Astrocyte (in vitro differentiated cells and primary cell): Measurements from ENCODE around the gene MAOB. TPM values are rescaled to one million over a fixed set of nuclear protein-coding genes. Genes with fewer than 3 reads are reported as not detected.

Experiments used
- DNase-seq: peaks from one replicate; pipeline ENCODE4 v3.0.0-alpha.2; 2010; ENCODE audit warnings: low read depth
- FAIRE-seq: peaks from 2 replicates; lab custom pipeline; 2011; peaks lifted over from hg19 to GRCh38; lab: Jason Lieb, UNC
- H2AFZ ChIP-seq: 2 replicates; pipeline ENCODE4 v1.6.0; 2012; ENCODE audit warnings: low read depth, low read length, inconsistent platforms
- H3K27ac ChIP-seq: 2 replicates; pipeline ENCODE4 v1.5.1; 2011; ENCODE audit warnings: low read depth, low read length, inconsistent platforms
- H3K27me3 ChIP-seq: 2 replicates; pipeline ENCODE4 v1.6.0; 2011; ENCODE audit warnings: low read length, inconsistent platforms; ENCODE audit not compliant: insufficient read depth
- H3K36me3 ChIP-seq: 2 replicates; pipeline ENCODE4 v1.5.1; 2011; ENCODE audit warnings: low read length, inconsistent platforms; ENCODE audit not compliant: insufficient read depth
- H3K4me1 ChIP-seq: 2 replicates; pipeline ENCODE4 v1.5.1; 2011; ENCODE audit warnings: low read length, inconsistent platforms; ENCODE audit not compliant: insufficient read depth
- H3K4me2 ChIP-seq: 2 replicates; pipeline ENCODE4 v1.6.0; 2012; ENCODE audit warnings: low read length, inconsistent platforms
- H3K4me3 ChIP-seq: 2 replicates; pipeline ENCODE4 v1.5.1; 2011; ENCODE audit warnings: low read depth, mild to moderate bottlenecking, low read length, inconsistent platforms; ENCODE audit not compliant: insufficient read depth
- H3K79me2 ChIP-seq: 2 replicates; pipeline ENCODE4 v1.6.0; 2012; ENCODE audit warnings: mild to moderate bottlenecking, low read length, inconsistent platforms; ENCODE audit not compliant: insufficient read depth
- H3K9ac ChIP-seq: 2 replicates; pipeline ENCODE4 v1.6.0; 2012; ENCODE audit warnings: mild to moderate bottlenecking, low read length, inconsistent platforms
- H3K9me3 ChIP-seq: 2 replicates; pipeline ENCODE4 v1.5.1; 2012; ENCODE audit warnings: low read depth, mild to moderate bottlenecking, low read length, inconsistent platforms; ENCODE audit not compliant: insufficient read depth
- H4K20me1 ChIP-seq: 2 replicates; pipeline ENCODE4 v1.6.0; 2012; ENCODE audit warnings: low read length, inconsistent platforms; ENCODE audit not compliant: insufficient read depth
- H3K27ac Mint-ChIP-seq: one replicate; pipeline ENCODE4 v1.8.0; 2021; ENCODE audit warnings: mild to moderate bottlenecking, mixed read lengths; ENCODE audit not compliant: unreplicated experiment
- H3K27me3 Mint-ChIP-seq: one replicate; pipeline ENCODE4 v1.8.0; 2021; ENCODE audit warnings: low read depth, mixed read lengths; ENCODE audit not compliant: unreplicated experiment
- H3K36me3 Mint-ChIP-seq: one replicate; pipeline ENCODE4 v1.8.0; 2021; ENCODE audit warnings: low read depth, mixed read lengths; ENCODE audit not compliant: unreplicated experiment
- H3K4me1 Mint-ChIP-seq: one replicate; pipeline ENCODE4 v1.8.0; 2021; ENCODE audit warnings: low read depth, mixed read lengths; ENCODE audit not compliant: unreplicated experiment
- H3K4me3 Mint-ChIP-seq: one replicate; pipeline ENCODE4 v1.8.0; 2021; ENCODE audit warnings: mild to moderate bottlenecking, moderate library complexity, mixed read lengths; ENCODE audit not compliant: unreplicated experiment
- H3K9me3 Mint-ChIP-seq: one replicate; pipeline ENCODE4 v1.8.0; 2021; ENCODE audit warnings: mild to moderate bottlenecking, mixed read lengths; ENCODE audit not compliant: unreplicated experiment
- CTCF ChIP-seq: IDR thresholded peaks from 2 replicates; pipeline ENCODE4 v1.5.1; 2011; ENCODE audit warnings: low read depth, mild to moderate bottlenecking, inconsistent platforms, low read length, moderate library complexity; ENCODE audit not compliant: insufficient read depth
- EZH2 ChIP-seq: IDR thresholded peaks from 2 replicates; pipeline ENCODE4 v1.6.1; 2012; ENCODE audit warnings: mild to moderate bottlenecking, low read length, inconsistent platforms; ENCODE audit not compliant: insufficient read depth
- total RNA-seq: library from RNA; stranded (reverse); gene quantifications from 2 replicates; pipeline ENCODE4 v1.2.1, GENCODE V29; 2021

The MAOB gene
- total RNA-seq, 1 donor from 2014 or later: 0.20 TPM

GRCh38 chrX:43758044-43758443 is 124.2 kb downstream of the MAOB start:
- H3K4me2 ChIP-seq: no peak overlapping the region
- FAIRE-seq: no peak
- Mint-ChIP-seq H3K4me3 (no peak overlapping the region), H3K27me3 (no peaks in the 10 kb centered on the region), H3K27ac (no peak overlapping the region), H3K9me3 (no peaks in the 10 kb centered on the region), H3K36me3 (no peaks in the 10 kb centered on the region), H3K4me1 (peaks cover 3% of the 10 kb centered on the region)
- no peaks in the 10 kb centered on the region for H3K27me3 ChIP-seq
- H3K9me3 ChIP-seq: no peaks in the 10 kb centered on the region
- no peak overlapping the region for H3K27ac ChIP-seq
- H3K36me3 ChIP-seq: no peaks in the 10 kb centered on the region
- no peak for DNase-seq
- H3K9ac ChIP-seq: no peak overlapping the region
- no peaks in the 10 kb centered on the region for H3K79me2 ChIP-seq
- H2AFZ ChIP-seq: no peak overlapping the region
- no peak overlapping the region for H3K4me3 ChIP-seq
- H3K4me1 ChIP-seq: no peaks in the 10 kb centered on the region
- no peaks in the 10 kb centered on the region for H4K20me1 ChIP-seq
- TF ChIP-seq CTCF (no peak), EZH2 (no peak)

GRCh38 chrX:43756076-43756475 is 126.2 kb downstream of the MAOB start:
- TF ChIP-seq CTCF (no peak), EZH2 (no peak)
- H3K79me2 ChIP-seq: no peaks in the 10 kb centered on the region
- Mint-ChIP-seq H3K4me1 (peaks cover 3% of the 10 kb centered on the region), H3K9me3 (no peaks in the 10 kb centered on the region), H3K27ac (no peak overlapping the region), H3K36me3 (no peaks in the 10 kb centered on the region), H3K4me3 (no peak overlapping the region), H3K27me3 (no peaks in the 10 kb centered on the region)
- no peak overlapping the region for H3K4me2 ChIP-seq
- H4K20me1 ChIP-seq: no peaks in the 10 kb centered on the region
- H3K27ac ChIP-seq: no peak overlapping the region
- H3K4me3 ChIP-seq: no peak overlapping the region
- no peaks in the 10 kb centered on the region for H3K27me3 ChIP-seq
- H3K4me1 ChIP-seq: no peaks in the 10 kb centered on the region
- no peaks in the 10 kb centered on the region for H3K36me3 ChIP-seq
- H2AFZ ChIP-seq: no peak overlapping the region
- H3K9ac ChIP-seq: no peak overlapping the region
- DNase-seq: no peak
- no peaks in the 10 kb centered on the region for H3K9me3 ChIP-seq
- FAIRE-seq: no peak

- Mint-ChIP-seq H3K4me1 (peaks cover 3% of the 10 kb centered on the region), H3K4me3 (no peak overlapping the region)
These were observed 128.6 kb downstream of the MAOB start for GRCh38 chrX:43753637-43754036.

More at GRCh38 chrX:43753637-43754036, 128.6 kb downstream of the MAOB start:
- Histone ChIP-seq H3K79me2 (no peaks in the 10 kb centered on the region), H2AFZ (no peak overlapping the region), H3K4me2 (no peak overlapping the region), H3K9ac (no peak overlapping the region), H3K4me1 (no peaks in the 10 kb centered on the region), H3K9me3 (no peaks in the 10 kb centered on the region), H3K27ac (no peak overlapping the region), H3K27me3 (no peaks in the 10 kb centered on the region), H3K4me3 (no peak overlapping the region), H3K36me3 (no peaks in the 10 kb centered on the region), H4K20me1 (no peaks in the 10 kb centered on the region)
- FAIRE-seq (no peak), DNase-seq (peak; percentile 10)
- no peaks in the 10 kb centered on the region for H3K36me3 Mint-ChIP-seq
- TF ChIP-seq CTCF: no peak
- no peak for TF ChIP-seq EZH2
- H3K27ac Mint-ChIP-seq: no peak overlapping the region
- H3K27me3 Mint-ChIP-seq: no peaks in the 10 kb centered on the region
- H3K9me3 Mint-ChIP-seq: no peaks in the 10 kb centered on the region
